ENCODE data around the gene ANO3.

DNA sequence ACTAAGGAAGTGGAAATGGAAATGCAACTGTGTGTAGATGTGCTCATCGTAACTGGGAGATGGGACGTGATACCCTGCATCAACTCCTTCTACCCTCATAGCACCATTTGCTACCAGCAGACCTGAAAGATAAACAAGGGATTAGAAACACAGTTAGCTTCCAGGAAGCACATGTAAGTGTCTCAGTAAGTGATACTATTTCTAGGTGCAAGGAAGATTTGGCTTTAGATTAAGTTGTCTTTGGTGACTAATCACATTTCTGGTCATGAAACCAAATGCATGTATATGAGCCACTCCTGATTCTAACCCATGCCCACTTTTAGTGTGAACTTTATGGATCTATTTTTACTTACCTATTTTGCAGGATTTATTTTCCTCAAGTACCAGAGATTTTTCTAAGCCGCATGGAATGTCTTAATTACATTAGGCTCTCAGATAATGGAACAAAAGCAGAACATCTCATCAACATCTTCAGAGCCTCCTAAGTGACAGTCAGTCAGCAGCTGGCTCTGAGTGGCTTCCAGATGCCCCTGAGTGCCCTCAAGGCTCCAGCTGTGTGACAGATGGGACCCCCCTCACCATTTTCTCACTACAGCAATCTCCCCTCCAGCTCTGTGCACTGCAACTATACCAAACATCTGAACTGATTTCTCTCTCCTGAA is 368.8 kb downstream of the ANO3 start:
- TF ChIP-seq POLR2A (IDR thresholded peaks at IDR 0.05) (no peak), POLR2AphosphoS5 (IDR thresholded peaks at IDR 0.05; ENCODE audit: insufficient read depth in 1 of 2, low read depth in 1 of 2) (no peak)
- TF ChIP-seq, protein P1, sequence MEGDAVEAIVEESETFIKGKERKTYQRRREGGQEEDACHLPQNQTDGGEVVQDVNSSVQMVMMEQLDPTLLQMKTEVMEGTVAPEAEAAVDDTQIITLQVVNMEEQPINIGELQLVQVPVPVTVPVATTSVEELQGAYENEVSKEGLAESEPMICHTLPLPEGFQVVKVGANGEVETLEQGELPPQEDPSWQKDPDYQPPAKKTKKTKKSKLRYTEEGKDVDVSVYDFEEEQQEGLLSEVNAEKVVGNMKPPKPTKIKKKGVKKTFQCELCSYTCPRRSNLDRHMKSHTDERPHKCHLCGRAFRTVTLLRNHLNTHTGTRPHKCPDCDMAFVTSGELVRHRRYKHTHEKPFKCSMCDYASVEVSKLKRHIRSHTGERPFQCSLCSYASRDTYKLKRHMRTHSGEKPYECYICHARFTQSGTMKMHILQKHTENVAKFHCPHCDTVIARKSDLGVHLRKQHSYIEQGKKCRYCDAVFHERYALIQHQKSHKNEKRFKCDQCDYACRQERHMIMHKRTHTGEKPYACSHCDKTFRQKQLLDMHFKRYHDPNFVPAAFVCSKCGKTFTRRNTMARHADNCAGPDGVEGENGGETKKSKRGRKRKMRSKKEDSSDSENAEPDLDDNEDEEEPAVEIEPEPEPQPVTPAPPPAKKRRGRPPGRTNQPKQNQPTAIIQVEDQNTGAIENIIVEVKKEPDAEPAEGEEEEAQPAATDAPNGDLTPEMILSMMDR (IDR thresholded peaks at IDR 0.05): no peak

Measured in vagina (tissue), 2 donors.